DND-41 (cell line): Measurements from ENCODE around the gene TSC22D1.

Source experiments
- ATAC-seq: fragments of 200-7000 bp; cut with Tn5 transposase; 3 replicates; pipeline ENCODE4 v1.9.1; 2021; ENCODE audit warnings: low read depth; ENCODE audit not compliant: insufficient read depth
- DNase-seq: peaks from one replicate; pipeline ENCODE4 v3.0.0-alpha.2; 2020
- H2AFZ ChIP-seq: 2 replicates; pipeline ENCODE4 v1.6.0; 2012; ENCODE audit warnings: low read depth, low read length
- H3K27ac ChIP-seq: 2 replicates; pipeline ENCODE4 v1.5.1; 2012; ENCODE audit warnings: low read length, inconsistent platforms
- H3K27me3 ChIP-seq: fragments of 200-600 bp; sonication (generic); 2 replicates; pipeline ENCODE4 v1.6.0; 2012; ENCODE audit warnings: low read length, mild to moderate bottlenecking, inconsistent platforms; ENCODE audit not compliant: insufficient read depth, poor library complexity
- H3K36me3 ChIP-seq: 2 replicates; pipeline ENCODE4 v1.5.1; 2012; ENCODE audit warnings: low read length, inconsistent platforms; ENCODE audit not compliant: insufficient read depth
- H3K4me1 ChIP-seq: 2 replicates; pipeline ENCODE4 v1.5.1; 2012; ENCODE audit warnings: mild to moderate bottlenecking, low read length; ENCODE audit not compliant: insufficient read depth
- H3K4me2 ChIP-seq: 2 replicates; pipeline ENCODE4 v1.6.0; 2012; ENCODE audit warnings: mild to moderate bottlenecking, moderate library complexity, low read length, inconsistent platforms; ENCODE audit not compliant: insufficient read depth
- H3K4me3 ChIP-seq, 2 experiments: fragments of 200-600 bp in 1 of 2; shearing (Covaris generic) in 1 of 2; 2 replicates each; pipeline ENCODE4 v1.5.1; 2012 to 2016; ENCODE audit warnings: inconsistent platforms in 2 of 2, low read length in 2 of 2, mild to moderate bottlenecking in 2 of 2, low read depth in 1 of 2, moderate library complexity in 1 of 2
- H3K79me2 ChIP-seq: 2 replicates; pipeline ENCODE4 v1.6.0; 2012; ENCODE audit warnings: low read length, inconsistent platforms; ENCODE audit not compliant: insufficient read depth
- H3K9ac ChIP-seq: 2 replicates; pipeline ENCODE4 v1.6.0; 2012; ENCODE audit warnings: low read depth, mild to moderate bottlenecking, inconsistent platforms, low read length, moderate library complexity
- H3K9me3 ChIP-seq: 2 replicates; pipeline ENCODE4 v1.5.1; 2012; ENCODE audit warnings: low read length, moderate library complexity, mild to moderate bottlenecking, inconsistent platforms; ENCODE audit not compliant: insufficient read depth, severe bottlenecking
- H4K20me1 ChIP-seq: 2 replicates; pipeline ENCODE4 v1.6.0; 2012; ENCODE audit warnings: low read length; ENCODE audit not compliant: insufficient read depth
- CTCF ChIP-seq: IDR thresholded peaks from 2 replicates; pipeline ENCODE4 v1.5.1; 2012; ENCODE audit warnings: borderline replicate concordance, low read length, moderate library complexity, mild to moderate bottlenecking; ENCODE audit not compliant: poor library complexity, severe bottlenecking; ENCODE audit errors: extremely low read depth
- EZH2 ChIP-seq: IDR thresholded peaks from 3 replicates; pipeline ENCODE4 v1.6.1; 2012; ENCODE audit warnings: borderline replicate concordance, low read depth, mild to moderate bottlenecking, moderate library complexity, low read length, inconsistent platforms; ENCODE audit not compliant: severe bottlenecking

TSC22D1 gene

GRCh38 chr13:44422755-44423643, 153.1 kb downstream of the TSC22D1 start:
- H4K20me1 ChIP-seq = no peaks in the 10 kb centered on the region
- no peak overlapping the region for H3K4me3 ChIP-seq

GRCh38 chr13:44421853-44422525, 154.1 kb downstream of the TSC22D1 start:
- H4K20me1 ChIP-seq = no peaks in the 10 kb centered on the region
- TF ChIP-seq EZH2 (no peak), CTCF (no peak)
- DNase-seq (no peak), ATAC-seq (no peak)
- H3K9ac ChIP-seq = no peak overlapping the region
- no peak overlapping the region for H3K27ac ChIP-seq
- no peaks in the 10 kb centered on the region for H3K79me2 ChIP-seq
- no peak overlapping the region for H3K4me3 ChIP-seq
- H3K9me3 ChIP-seq = no peaks in the 10 kb centered on the region
- H3K4me2 ChIP-seq = no peak overlapping the region
- peaks cover 38% of the 10 kb centered on the region for H3K4me1 ChIP-seq
- H3K27me3 ChIP-seq = no peaks in the 10 kb centered on the region
- no peak overlapping the region for H2AFZ ChIP-seq
- no peaks in the 10 kb centered on the region for H3K36me3 ChIP-seq

More at GRCh38 chr13:44422755-44423643, 153.1 kb downstream of the TSC22D1 start:
- DNase-seq (peak; percentile 59), ATAC-seq (peak; percentile 73)
- Histone ChIP-seq H3K4me2 (no peak overlapping the region), H3K27me3 (no peaks in the 10 kb centered on the region), H2AFZ (no peak overlapping the region), H3K27ac (no peak overlapping the region; the same call in 1 of the 2 replicates), H3K36me3 (no peaks in the 10 kb centered on the region), H3K9me3 (no peaks in the 10 kb centered on the region), H3K79me2 (no peaks in the 10 kb centered on the region), H3K9ac (no peak overlapping the region), H3K4me1 (peaks cover 38% of the 10 kb centered on the region)
- no peak for TF ChIP-seq CTCF
- TF ChIP-seq EZH2 = no peak

GRCh38 chr13:44420376-44421220, 155.5 kb downstream of the TSC22D1 start:
- Histone ChIP-seq H3K36me3 (no peaks in the 10 kb centered on the region), H3K4me1 (peaks cover 26% of the 10 kb centered on the region), H3K79me2 (no peaks in the 10 kb centered on the region), H3K4me3 (no peak overlapping the region), H3K27ac (no peak overlapping the region), H3K9me3 (no peaks in the 10 kb centered on the region), H2AFZ (no peak overlapping the region), H3K9ac (no peak overlapping the region), H3K27me3 (no peaks in the 10 kb centered on the region), H4K20me1 (no peaks in the 10 kb centered on the region), H3K4me2 (no peak overlapping the region)
- TF ChIP-seq CTCF = no peak
- no peak for TF ChIP-seq EZH2
- DNase-seq (no peak), ATAC-seq (no peak)
